Left ventricle myocardium inferior (tissue), 1 donor: ENCODE data around the gene CPB2. TPM values are rescaled to one million over a fixed set of nuclear protein-coding genes. Genes with fewer than 3 reads are reported as not detected.

Source experiments
- DNase-seq: peaks from one replicate; pipeline ENCODE4 v3.0.0-alpha.2; 2020
- H3K27ac ChIP-seq: fragments of 200-600 bp; replicated peaks from 2 replicates; pipeline ENCODE4 v1.8.0; 2021
- H3K27me3 ChIP-seq: fragments of 200-600 bp; 2 replicates; pipeline ENCODE4 v1.8.0; 2021; ENCODE audit warnings: low read depth
- H3K36me3 ChIP-seq: fragments of 200-600 bp; 2 replicates; pipeline ENCODE4 v1.8.0; 2021
- H3K4me1 ChIP-seq: fragments of 200-600 bp; 2 replicates; pipeline ENCODE4 v1.8.0; 2021
- H3K4me3 ChIP-seq: fragments of 200-600 bp; 2 replicates; pipeline ENCODE4 v1.8.0; 2021; ENCODE audit warnings: mild to moderate bottlenecking, moderate library complexity
- H3K9me3 ChIP-seq: fragments of 200-600 bp; replicated peaks from 2 replicates; pipeline ENCODE4 v1.8.0; 2021
- CTCF ChIP-seq: fragments of 200-600 bp; IDR thresholded peaks from 2 replicates; pipeline ENCODE4 v1.8.0; 2021; ENCODE audit warnings: antibody characterized with exemption, mild to moderate bottlenecking, borderline replicate concordance
- intact Hi-C: fragments of 100-400 bp; cut with micrococcal nuclease; formaldehyde crosslinking; loops from one replicate; pipeline ENCODE4 v1.11.0; 2022
- total RNA-seq: library from RNA; stranded (reverse); fragmentation: NEBNext Ultra II Directional; extraction: Animal tissue kit (Norgen Biotek cat#: 25700); gene quantifications from one replicate; pipeline ENCODE4 v1.2.1, GENCODE V29; 2021
- donor health status: DM: no; HTN: yes; CAD: no; lungs with severe emphysema.

CPB2 gene
- total RNA-seq, 1 donor from 2014 or later, result not detected

- Histone ChIP-seq H3K9me3 (no peaks in the 10 kb centered on the region), H3K4me1 (peaks cover 7% of the 10 kb centered on the region), H3K27me3 (no peaks in the 10 kb centered on the region), H3K4me3 (no peak overlapping the region), H3K27ac (no peak overlapping the region), H3K36me3 (peaks cover 29% of the 10 kb centered on the region)
- intact Hi-C loops, result no loop called here
- no peak for DNase-seq
- TF ChIP-seq CTCF, result no peak
Measured at GRCh38 chr13:46022481-46022880, 82.4 kb downstream of the CPB2 start.

- Histone ChIP-seq H3K27ac (no peak overlapping the region), H3K27me3 (no peaks in the 10 kb centered on the region), H3K4me3 (no peak overlapping the region), H3K4me1 (no peaks in the 10 kb centered on the region), H3K36me3 (peaks cover 65% of the 10 kb centered on the region), H3K9me3 (no peaks in the 10 kb centered on the region)
- TF ChIP-seq CTCF, result no peak
- no peak for DNase-seq
- intact Hi-C loops, result no loop called here
Measured at GRCh38 chr13:46016216-46016615, 88.6 kb downstream of the CPB2 start.

GRCh38 chr13:46015366-46015765, 89.5 kb downstream of the CPB2 start:
- DNase-seq, result no peak
- Histone ChIP-seq H3K27ac (no peak overlapping the region), H3K36me3 (peaks cover 73% of the 10 kb centered on the region), H3K27me3 (no peaks in the 10 kb centered on the region), H3K4me3 (no peak overlapping the region), H3K4me1 (no peaks in the 10 kb centered on the region), H3K9me3 (no peaks in the 10 kb centered on the region)
- TF ChIP-seq CTCF, result no peak
- intact Hi-C loops, result no loop called here

- Histone ChIP-seq H3K27me3 (no peaks in the 10 kb centered on the region), H3K27ac (no peak overlapping the region), H3K9me3 (no peaks in the 10 kb centered on the region), H3K4me3 (no peak overlapping the region), H3K4me1 (no peaks in the 10 kb centered on the region), H3K36me3 (peaks cover 72% of the 10 kb centered on the region)
- intact Hi-C loops, result no loop called here
- no peak for DNase-seq
- TF ChIP-seq CTCF, result no peak
Measured at GRCh38 chr13:46012404-46012803, 92.4 kb downstream of the CPB2 start.

- H3K27ac ChIP-seq, result no peak overlapping the region
- intact Hi-C loops, result no loop called here
Measured at GRCh38 chr13:46010148-46010547, 94.7 kb downstream of the CPB2 start.

More at GRCh38 chr13:46010148-46010547, 94.7 kb downstream of the CPB2 start:
- Histone ChIP-seq H3K4me1 (no peaks in the 10 kb centered on the region), H3K4me3 (no peak overlapping the region), H3K27me3 (no peaks in the 10 kb centered on the region), H3K36me3 (peaks cover 74% of the 10 kb centered on the region), H3K9me3 (no peaks in the 10 kb centered on the region)
- TF ChIP-seq CTCF, result peak; percentile 26
- DNase-seq, result no peak
